Omental fat pad (tissue), 4 donors: Measurements from ENCODE around the gene ADGRA3. TPM values are rescaled to one million over a fixed set of nuclear protein-coding genes. Genes with fewer than 3 reads are reported as not detected.

Experiments used
- ATAC-seq: fragments of 150-250 bp; one replicate; pipeline ENCODE4 v1.9.1; 2016; ENCODE audit warnings: mild to moderate bottlenecking, moderate library complexity; ENCODE audit not compliant: low FRiP score
- DNase-seq: peaks from one replicate; pipeline ENCODE4 v3.0.0-alpha.2; 2019; ENCODE audit warnings: low spot score
- CTCF ChIP-seq, 3 donors: fragments of 450-650 bp; IDR thresholded peaks; one replicate each; pipeline ENCODE4 v1.5.1; 2016 to 2017; ENCODE audit warnings: antibody characterized with exemption in 3 of 3, mild to moderate bottlenecking in 3 of 3, moderate library complexity in 2 of 3
- total RNA-seq, 4 donors: library from RNA; depleted of rRNA; stranded (reverse); fragments of >200 nt; gene quantifications; one replicate each; pipeline ENCODE4 v1.1.0, GENCODE V29; 2016

ADGRA3 gene
- total RNA-seq, 4 donors from 2014 or later, result 13.7 to 48.3 (median 28.9) TPM

GRCh38 chr4:22500831-22501714, 14.8 kb downstream of the ADGRA3 start:
- TF ChIP-seq CTCF (IDR thresholded peaks at IDR 0.05), result no peak
- ATAC-seq, result peak; percentile 82
- DNase-seq, result no peak

GRCh38 chr4:22500128-22500611, 15.7 kb downstream of the ADGRA3 start:
- ATAC-seq (no peak), DNase-seq (no peak)
- TF ChIP-seq CTCF (IDR thresholded peaks at IDR 0.05), result no peak

- TF ChIP-seq CTCF (IDR thresholded peaks at IDR 0.05), result no peak
- ATAC-seq (no peak), DNase-seq (no peak)
Observed at GRCh38 chr4:22498866-22499265, 17.0 kb downstream of the ADGRA3 start.

- ATAC-seq (no peak), DNase-seq (no peak)
Observed at GRCh38 chr4:22496165-22496813, 19.6 kb downstream of the ADGRA3 start.

GRCh38 chr4:22493523-22493922, 22.3 kb downstream of the ADGRA3 start:
- TF ChIP-seq CTCF (IDR thresholded peaks at IDR 0.05), result no peak
- DNase-seq, result no peak
- no peak for ATAC-seq

More at GRCh38 chr4:22496165-22496813, 19.6 kb downstream of the ADGRA3 start:
- no peak for TF ChIP-seq CTCF (IDR thresholded peaks at IDR 0.05)

- ATAC-seq, result no peak
- DNase-seq, result no peak
- no peak for TF ChIP-seq CTCF (IDR thresholded peaks at IDR 0.05)
Observed at GRCh38 chr4:22492987-22493386, 22.9 kb downstream of the ADGRA3 start.
